CD4-positive, alpha-beta T cell treated with Interleukin-12 subunit alpha and Interleukin-12 subunit beta, for 1 hour (primary cell): Measurements from ENCODE around the gene TTC39A.
"Not testable (repeated sequence)": the region's sequence is repeated elsewhere in the genome, so short reads cannot be mapped to it uniquely, and the experiment has no call there.

Experiments
- DNase-seq: peaks from one replicate; pipeline ENCODE4 v3.0.0-alpha.2; 2020

The TTC39A gene

GRCh38 chr1:51264451-51264850, 65.9 kb downstream of the TTC39A start:
- no peak for DNase-seq

- no peak for DNase-seq
Measured at GRCh38 chr1:51263147-51263877, 67.0 kb downstream of the TTC39A start.

GRCh38 chr1:51255331-51255730, 75.0 kb downstream of the TTC39A start:
- no peak for DNase-seq

- no peak for DNase-seq
Measured at GRCh38 chr1:51253691-51254090, 76.7 kb downstream of the TTC39A start.

GRCh38 chr1:51252366-51252765, 78.0 kb downstream of the TTC39A start:
- DNase-seq: no peak

GRCh38 chr1:51251165-51251564, 79.2 kb downstream of the TTC39A start:
- DNase-seq: not testable (repeated sequence)

- DNase-seq: not testable (repeated sequence)
Measured at GRCh38 chr1:51250729-51251128, 79.6 kb downstream of the TTC39A start.

- DNase-seq: no peak
Measured at GRCh38 chr1:51249445-51249844, 80.9 kb downstream of the TTC39A start.

- DNase-seq: no peak
Measured at GRCh38 chr1:51247499-51247898, 82.9 kb downstream of the TTC39A start.

- DNase-seq: no peak
Measured at GRCh38 chr1:51247022-51247421, 83.3 kb downstream of the TTC39A start.

GRCh38 chr1:51242546-51242945, 87.8 kb downstream of the TTC39A start:
- DNase-seq: no peak

- DNase-seq: no peak
Measured at GRCh38 chr1:51241119-51241518, 89.2 kb downstream of the TTC39A start.

GRCh38 chr1:51240084-51240483, 90.3 kb downstream of the TTC39A start:
- no peak for DNase-seq

- no peak for DNase-seq
Measured at GRCh38 chr1:51238034-51238403, 92.3 kb downstream of the TTC39A start.

GRCh38 chr1:51237351-51238033, 92.9 kb downstream of the TTC39A start:
- no peak for DNase-seq
